Measurements from ENCODE around the gene PRKAG2.

DNA sequence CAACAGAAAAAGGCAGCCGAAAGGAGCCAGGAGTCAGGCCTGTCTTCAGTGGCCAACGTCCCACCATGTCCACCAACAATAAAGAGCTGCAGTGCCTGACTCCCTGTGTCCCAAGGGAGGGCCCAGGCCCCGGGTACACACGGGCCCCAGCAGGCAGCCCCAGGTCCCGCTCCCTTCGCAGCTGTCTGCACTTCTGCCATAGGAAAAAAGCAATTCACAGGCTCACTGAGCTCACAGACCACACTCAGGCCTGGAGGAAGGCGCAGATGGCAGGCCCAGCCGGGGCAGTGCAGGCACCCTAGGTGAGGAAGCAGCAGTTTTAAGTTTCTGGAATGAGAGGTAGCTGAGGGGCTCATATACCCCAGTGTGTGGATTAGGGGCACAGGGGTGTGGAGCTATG lies 100.5 kb downstream of the PRKAG2 start:
- TF ChIP-seq POLR2A (IDR thresholded peaks at IDR 0.05; ENCODE audit: low read length) = no peak
- no peak for TF ChIP-seq GATA1 (IDR thresholded peaks at IDR 0.05; ENCODE audit: low read depth, low read length)
